GM20000 (cell line): ENCODE data around the gene CXADR.
A peak's percentile ranks its signal among the peaks of the same experiment; 100 is the strongest.

ENCODE experiments used
- DNase-seq: peaks from one replicate; pipeline ENCODE4 v3.0.0; 2012; ENCODE audit warnings: low spot score
- CTCF ChIP-seq: IDR thresholded peaks from 2 replicates; pipeline ENCODE4 v1.5.1; 2012; ENCODE audit warnings: mild to moderate bottlenecking, control low read depth; ENCODE audit errors: extremely low read depth, missing control alignments

The CXADR gene

GRCh38 chr21:17545007-17545406 lies 32.2 kb downstream of the CXADR start:
- TF ChIP-seq CTCF = no peak
- no peak for DNase-seq

- DNase-seq = no peak
- TF ChIP-seq CTCF = no peak
Observed at GRCh38 chr21:17548262-17548661, 35.4 kb downstream of the CXADR start.

- no peak for DNase-seq
- no peak for TF ChIP-seq CTCF
Observed at GRCh38 chr21:17550671-17551308, 37.9 kb downstream of the CXADR start.

GRCh38 chr21:17552410-17552809 lies 39.6 kb downstream of the CXADR start:
- TF ChIP-seq CTCF = no peak
- DNase-seq = no peak

- no peak for TF ChIP-seq CTCF
- DNase-seq = no peak
Observed at GRCh38 chr21:17554120-17554519, 41.3 kb downstream of the CXADR start.

GRCh38 chr21:17554679-17555465 lies 42.0 kb downstream of the CXADR start:
- DNase-seq = peak; percentile 21
- no peak for TF ChIP-seq CTCF

GRCh38 chr21:17560377-17561025 lies 47.7 kb downstream of the CXADR start:
- no peak for DNase-seq
- no peak for TF ChIP-seq CTCF
